Activated T-cell treated with anti-CD3 and anti-CD28 coated beads, Interleukin-2, amount 50 U/mL, for 48 hours (primary cell): ENCODE measurements around the gene GORASP1.
"Not testable (repeated sequence)": the region's sequence is repeated elsewhere in the genome, so short reads cannot be mapped to it uniquely, and the experiment has no call there.

Experiments
- DNase-seq, 2 experiments: peaks; one replicate each; pipeline ENCODE4 v3.0.0-alpha.2; 2020

GORASP1 gene

GRCh38 chr3:39064646-39065045 lies 42.8 kb downstream of the GORASP1 start:
- DNase-seq, result no peak

- DNase-seq, result no peak
Measured at GRCh38 chr3:39063143-39063542, 44.3 kb downstream of the GORASP1 start.

DNA sequence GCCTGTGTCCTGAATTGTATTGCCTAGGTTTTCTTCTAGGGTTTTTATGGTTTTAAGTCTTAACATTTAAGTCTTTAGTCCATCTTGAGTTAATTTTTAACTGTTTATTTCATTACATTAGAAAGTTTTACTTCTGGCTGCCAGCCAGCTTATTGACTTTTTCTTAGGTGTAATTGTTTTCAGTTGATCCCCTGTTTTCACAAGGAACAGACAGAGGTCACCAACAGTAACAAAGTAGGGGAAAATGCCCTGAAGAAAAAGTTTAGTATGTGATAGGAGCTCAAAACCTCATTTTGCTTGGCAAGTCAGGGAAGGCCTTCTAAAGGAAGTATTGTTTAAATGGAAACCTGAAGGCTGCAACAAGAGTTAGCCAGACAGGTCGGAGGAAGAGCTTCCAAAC lies 45.2 kb downstream of the GORASP1 start:
- DNase-seq, result no peak

DNA sequence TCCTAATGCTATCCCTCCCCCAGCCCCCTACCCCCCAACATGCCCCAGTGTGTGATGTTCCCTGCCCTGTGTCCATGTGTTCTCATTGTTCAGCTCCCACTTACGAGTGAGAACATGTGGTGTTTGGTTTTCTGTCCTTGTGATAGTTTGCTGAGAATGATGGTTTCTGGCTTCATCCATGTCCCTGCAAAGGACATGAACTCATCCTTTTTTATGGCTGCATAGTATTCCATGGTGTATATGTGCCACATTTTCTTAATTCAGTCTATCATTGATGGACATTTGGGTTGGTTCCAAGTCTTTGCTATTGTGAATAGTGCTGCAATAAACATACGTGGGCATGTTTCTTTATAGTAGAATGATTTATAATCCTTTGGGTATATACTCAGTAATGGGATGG lies 46.2 kb downstream of the GORASP1 start:
- not testable (repeated sequence) for DNase-seq

DNA sequence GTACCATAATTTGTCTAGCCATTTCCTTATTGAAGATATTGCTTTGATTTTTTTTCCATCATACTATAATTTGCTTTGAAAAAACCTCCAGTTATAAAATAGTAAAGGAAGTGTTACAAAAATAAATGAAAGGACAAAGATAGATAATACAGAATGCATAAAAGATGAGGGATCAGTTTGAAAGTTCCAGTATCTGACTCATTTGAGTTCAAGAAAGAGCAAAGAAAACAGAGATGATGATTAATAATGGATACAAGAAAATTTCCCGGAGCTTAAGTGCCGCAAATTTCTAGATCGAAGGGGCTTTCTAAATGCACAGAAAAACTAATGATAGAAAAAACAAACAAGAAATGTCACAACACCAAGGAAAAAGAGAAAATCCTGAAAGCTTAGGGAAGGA lies 51.3 kb downstream of the GORASP1 start:
- DNase-seq, result no peak

GRCh38 chr3:39053696-39054095 lies 53.7 kb downstream of the GORASP1 start:
- DNase-seq, result no peak

DNA sequence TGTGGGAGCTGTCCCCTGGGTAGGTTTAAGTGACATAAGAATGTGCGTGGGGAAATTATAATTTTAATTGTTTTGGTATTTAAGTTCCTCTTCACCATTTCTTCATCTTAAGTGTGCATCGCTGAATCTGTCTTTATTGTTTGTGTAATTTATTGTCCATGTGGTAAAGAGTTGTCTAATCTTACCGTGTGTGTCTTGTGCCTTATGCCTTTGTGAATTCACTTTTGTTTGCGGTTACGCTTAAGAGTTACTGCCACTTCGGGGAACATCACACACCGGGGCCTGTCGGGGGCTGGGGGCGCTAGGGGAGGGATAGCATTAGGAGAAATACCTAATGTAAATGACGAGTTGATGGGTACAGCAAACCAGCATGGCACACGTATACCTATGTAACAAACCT lies 54.8 kb downstream of the GORASP1 start:
- no peak for DNase-seq

GRCh38 chr3:39051649-39052561 lies 55.5 kb downstream of the GORASP1 start, which contains the start of the genes SCN11A and WDR48:
Gene SCN11A, minus strand, starts transcription at chr3:39051944. Its CDS starts 101,582 bp downstream, at chr3:38950362.
Gene WDR48, plus strand, starts transcription at chr3:39052016. Its CDS starts 10 bp downstream, at chr3:39052026.
- DNase-seq, result peak; percentile 93

GRCh38 chr3:39050029-39050428 lies 57.4 kb downstream of the GORASP1 start:
- no peak for DNase-seq
